NCI-H187 (cell line): ENCODE data around the gene ARHGAP18.
A peak's percentile ranks its signal among the peaks of the same experiment; 100 is the strongest.

Experiments
- DNase-seq, 2 experiments: peaks; one replicate each; lab custom pipeline; 2025; lab: John Stamatoyannopoulos, UW

Gene ARHGAP18

DNA sequence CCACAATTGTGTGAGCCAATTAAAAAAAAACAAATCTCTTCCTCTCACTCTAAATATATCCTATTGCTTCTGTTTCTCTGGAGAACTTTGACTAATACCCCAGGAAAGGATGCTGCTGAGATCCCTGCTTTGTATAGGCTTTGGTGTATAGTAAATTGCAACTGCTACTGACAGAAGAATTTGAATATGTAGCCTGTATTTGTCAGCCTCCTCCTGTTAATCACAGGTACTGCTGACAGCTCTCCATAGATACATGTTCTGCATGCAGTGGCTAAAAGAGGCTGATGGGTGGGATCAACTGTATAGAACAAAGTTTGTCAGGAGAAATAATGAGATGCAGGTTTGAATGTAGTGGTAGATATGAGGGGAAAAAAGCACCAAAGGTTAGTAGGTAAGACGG, 95.0 kb downstream of the ARHGAP18 start:
- DNase-seq, result no peak

DNA sequence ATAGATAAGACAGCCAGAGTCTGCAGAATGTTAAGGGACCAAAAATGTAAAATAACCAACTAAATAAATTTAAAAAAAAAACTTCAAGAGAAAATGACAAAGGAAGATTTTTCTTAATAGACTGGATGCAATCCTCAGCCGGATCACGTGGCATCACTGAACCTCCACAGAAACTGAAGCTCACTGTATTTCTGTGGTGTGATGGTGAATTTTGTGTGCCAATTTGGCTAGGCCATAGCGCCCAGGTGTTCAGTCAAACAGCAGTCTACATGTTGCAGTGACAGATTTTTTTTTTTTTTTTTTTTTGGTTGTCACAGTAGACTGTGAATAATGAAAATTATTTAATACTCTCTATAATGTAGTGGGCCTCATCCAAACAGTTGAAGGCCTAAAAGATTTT, 95.5 kb downstream of the ARHGAP18 start:
- DNase-seq, result no peak

DNA sequence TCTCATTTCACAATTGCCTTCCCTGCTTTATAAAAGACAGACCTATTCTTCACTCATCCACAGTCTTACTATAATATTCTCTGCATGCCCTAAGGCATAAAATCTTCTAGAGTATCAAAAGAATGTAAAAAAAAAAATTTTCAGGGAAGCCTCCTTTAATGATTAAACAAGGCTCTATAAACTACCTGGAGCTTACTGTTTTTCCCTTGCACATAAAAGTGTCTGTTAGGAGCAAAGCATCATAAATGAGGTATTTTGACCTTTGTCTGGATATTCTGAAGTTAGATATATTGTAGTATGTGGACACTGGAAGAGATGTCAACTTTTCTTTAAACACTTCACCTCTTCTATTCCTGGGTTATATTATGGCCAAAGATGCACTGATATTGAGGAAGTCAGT, 97.5 kb downstream of the ARHGAP18 start:
- DNase-seq, result no peak

DNA sequence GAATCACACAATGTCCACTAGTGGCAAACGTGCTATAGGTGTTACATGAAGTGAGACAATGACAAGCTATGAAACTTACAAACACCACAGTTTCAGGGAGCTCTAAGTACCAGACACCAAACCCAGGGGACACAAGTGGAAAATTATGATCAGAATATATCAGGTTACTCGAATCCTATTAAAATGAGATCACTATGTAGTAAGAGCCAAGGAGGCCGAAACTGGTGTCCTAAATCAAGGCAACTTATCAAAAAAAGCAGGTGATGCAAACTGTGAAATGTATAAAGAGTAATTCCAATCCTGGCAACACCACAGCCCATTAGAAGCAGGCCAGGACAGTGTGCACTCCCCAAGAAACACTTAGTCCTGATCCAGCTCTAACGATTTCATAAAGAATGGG, 100.3 kb downstream of the ARHGAP18 start:
- DNase-seq, result no peak

DNA sequence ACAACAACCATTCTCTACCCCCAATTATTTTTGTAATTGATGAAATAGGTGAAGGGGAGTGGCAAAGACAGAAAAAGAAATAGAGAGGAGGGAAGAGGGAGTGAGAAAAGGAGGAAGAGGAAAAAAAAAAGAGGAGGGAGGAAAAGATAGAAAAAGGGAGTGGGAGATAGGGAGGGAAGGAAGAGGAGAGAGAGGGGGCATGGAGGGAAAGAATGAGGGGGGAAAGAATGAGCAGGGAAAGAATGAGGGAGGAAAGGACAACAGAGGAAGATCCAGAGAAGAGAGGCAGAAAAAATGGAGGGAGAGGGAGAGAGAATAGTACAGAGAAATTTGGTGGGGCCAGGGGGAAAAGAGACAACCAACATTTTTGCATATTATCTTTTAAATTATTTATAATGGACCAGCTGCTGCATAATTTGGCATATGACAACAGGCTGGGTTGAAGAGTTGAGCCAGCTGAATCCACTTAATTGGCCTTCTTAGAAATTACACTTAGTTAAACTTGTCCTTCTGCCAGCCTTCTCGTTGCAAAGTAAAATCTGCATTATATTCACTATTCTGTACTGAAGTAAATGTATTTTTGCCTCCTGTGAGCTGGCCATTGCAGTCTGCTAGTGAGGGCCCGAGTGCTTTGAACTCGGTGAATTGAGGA, 101.0 kb downstream of the ARHGAP18 start:
- DNase-seq, result no peak

DNA sequence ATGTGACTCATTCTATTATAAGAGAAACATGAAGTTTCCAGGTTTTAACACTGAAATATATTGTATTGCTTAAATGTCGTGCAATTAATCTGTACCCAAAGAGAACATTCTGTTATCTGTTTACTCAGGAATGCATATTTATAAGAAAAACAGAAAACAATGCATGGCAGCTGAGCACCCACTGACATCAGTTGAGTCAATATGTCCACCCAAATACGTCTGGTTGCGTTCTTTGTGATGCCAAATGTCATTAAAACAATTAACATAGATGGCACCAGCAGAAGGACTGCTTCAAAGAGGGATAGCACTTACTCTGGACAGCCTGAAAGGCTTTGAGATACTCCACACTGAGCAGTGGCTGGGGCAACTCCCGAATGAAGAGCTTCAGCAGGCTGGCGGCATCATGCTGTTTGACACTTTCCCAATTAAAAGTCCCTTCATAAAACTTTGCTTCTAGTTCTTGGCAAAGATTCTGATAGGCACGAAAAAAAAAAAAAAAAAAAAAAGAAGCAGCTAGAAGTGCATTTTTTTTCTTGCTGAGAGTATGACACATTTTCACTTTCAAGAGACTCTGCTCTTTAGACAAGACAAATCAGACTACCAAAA, 102.3 kb downstream of the ARHGAP18 start:
- no peak for DNase-seq

DNA sequence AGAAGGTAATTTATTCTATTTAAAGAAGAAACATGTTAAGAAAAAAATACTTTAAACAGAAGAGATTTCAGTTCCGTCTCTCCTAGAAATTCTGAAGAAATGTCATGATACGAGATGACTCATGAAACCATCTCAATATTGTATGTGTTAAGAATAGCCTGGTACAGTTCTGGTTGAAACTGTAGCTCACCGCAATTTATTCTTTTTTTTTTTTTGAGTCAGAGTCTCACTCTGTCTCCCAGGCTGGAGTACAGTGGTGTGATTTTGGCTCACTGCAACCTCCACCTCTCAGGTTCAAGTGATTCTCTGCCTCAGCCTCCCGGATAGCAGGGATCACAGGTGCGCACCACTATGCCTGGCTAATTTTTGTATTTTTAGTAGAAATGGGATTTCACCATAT, 103.3 kb downstream of the ARHGAP18 start:
- no peak for DNase-seq

DNA sequence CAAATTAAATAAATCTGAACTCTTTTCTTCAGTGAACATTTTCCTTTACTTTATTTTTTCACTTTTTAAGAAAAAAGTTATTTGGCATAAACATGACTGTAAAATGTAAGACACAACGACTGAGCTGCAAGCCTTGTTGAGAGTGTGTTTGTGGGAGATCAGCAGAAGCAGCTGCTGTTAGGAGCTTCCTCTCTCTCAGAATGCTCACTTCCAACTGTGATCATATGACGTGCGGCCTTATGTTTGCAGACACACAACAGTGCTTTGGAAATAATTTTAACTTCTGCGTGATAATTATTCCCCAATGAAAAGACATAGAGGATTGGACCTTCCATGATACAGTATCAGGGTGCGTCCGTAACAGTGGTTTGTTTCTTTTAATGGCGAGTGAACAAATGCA, 104.0 kb downstream of the ARHGAP18 start:
- no peak for DNase-seq

DNA sequence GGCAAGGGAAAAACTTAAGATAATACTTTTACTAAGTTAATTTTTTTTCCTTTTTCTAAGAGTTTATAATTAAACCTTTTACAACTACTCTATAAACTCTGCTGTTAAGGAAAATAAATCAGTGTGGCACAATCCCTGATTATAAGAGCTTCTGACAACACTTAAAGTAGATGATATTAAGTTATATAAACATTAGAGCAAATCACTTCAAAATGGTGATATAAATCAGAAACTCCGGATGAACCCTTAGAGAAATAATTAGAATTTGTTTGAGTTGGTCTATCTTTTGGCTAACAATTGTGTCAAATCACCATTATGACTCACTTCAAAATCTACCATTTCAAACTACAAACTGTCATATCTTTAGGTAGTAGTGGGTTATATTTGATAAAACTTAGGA, 104.9 kb downstream of the ARHGAP18 start:
- no peak for DNase-seq

DNA sequence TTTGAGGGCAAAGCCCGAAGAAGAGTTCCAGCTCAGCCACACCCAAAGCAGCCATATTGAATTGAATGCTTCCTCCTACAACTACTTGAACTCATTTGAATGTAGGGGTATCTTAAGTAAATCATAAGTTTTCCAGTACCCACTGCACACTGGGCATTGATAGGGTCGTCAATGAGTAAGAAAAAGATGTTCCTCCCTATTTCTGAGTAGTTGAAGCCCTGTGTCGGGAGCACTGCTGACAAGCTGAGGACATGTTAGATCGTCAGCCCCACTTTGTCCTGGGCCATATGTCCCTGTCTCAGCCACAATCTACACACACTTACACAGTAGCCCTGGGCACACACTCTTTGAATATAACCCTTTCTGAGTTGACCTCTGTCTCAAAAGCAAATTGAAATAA, 105.7 kb downstream of the ARHGAP18 start:
- DNase-seq, result no peak

DNA sequence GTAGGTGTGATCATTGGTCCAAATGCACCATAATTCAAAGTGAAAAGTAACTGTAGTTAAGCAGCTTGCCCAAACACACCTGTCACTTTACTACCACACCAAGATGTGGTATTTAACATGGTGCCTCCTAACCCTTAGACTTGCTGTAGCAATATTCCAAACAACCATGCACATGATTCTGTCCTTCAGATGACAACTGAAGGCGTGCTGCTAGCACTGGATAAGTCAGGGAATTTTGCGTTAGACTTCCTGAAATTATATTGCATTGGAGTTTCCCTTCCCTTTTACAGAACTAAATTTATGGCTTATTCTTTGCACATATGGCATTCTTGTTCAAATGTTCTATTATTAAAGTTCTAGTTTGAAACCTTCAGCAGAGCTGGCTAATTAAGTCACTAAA, 106.2 kb downstream of the ARHGAP18 start:
- DNase-seq, result no peak

DNA sequence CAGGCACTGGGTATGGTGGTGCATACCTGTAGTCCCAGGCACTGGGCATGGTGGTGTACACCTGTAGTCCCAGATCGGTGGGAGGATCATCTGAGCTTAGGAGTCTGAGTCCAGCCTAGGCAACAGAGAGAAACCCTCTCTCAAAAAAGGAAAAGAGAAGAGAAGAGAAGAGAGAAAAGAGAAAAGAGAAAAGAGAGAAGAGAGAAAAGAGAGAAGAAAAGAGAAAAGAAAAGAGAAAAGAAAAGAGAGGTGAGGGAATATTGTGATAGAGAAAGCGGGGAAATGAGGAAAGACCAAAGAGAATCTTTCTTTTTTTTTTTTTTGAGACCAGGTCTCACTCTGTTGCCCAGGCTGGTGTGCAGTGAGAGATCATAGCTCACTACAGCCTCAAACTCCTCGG, 108.7 kb downstream of the ARHGAP18 start:
- no peak for DNase-seq

DNA sequence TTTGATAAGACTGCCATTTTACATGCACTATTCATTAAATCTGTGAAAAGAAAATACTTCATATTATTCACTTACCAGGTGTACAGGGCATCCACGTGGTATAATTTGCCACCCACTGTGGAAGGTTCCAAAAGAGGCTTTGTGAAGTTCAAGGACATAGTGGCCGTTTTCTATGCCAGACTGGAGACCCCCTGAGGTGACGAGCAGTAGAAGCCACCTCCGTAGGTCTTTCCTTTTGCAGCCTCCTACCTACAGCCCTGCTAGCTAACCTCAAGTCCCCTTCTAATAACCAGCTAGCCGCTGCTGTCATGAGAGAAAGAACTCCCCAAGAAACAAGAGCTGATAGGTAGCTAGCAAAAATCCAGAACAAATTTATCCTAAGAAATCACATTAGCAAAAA, 110.5 kb downstream of the ARHGAP18 start:
- DNase-seq, result no peak

DNA sequence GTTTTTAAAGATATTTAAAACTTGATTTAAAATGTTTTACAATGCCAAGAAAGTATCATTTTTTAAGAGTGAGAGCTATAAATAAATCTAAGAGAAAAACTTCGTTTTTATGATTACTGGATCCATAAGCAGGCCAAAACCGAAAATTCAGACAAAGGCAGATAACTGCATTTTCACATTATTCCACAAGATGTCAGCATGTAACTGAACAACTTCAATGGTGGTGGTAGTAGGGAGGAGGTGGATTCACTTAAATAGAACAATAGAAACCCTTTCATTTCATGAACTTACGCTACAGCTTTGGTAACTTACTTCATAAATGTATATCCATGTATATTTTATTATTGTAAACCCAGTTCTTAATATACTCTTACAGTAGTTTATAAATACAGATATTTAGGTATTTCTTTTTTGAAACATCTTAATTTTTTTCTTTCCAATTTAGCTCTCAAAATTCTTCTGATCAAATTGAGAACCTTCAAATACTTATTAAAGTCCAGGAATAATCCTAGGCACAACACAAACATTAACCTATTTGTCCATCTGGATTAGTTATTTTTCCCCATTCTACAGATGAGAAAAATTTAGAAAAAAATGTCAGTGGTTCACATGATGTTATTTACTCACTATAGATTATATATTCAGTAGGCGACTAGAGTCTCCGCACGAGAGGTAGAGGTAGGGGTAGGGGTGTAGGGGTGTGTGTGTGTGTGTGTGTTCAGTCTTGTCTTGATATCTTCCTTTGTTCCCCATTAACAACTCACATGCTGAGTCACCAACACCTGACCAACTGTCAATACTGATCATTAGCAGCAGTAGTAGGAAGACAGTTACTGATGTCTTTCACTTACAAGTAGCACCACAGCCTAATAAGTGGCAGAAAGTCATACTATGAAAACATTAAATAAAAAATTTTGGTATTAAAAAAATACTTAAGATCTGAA, 111.5 kb downstream of the ARHGAP18 start:
- DNase-seq, result peak in 1 of 2 experiments; percentile 6

DNA sequence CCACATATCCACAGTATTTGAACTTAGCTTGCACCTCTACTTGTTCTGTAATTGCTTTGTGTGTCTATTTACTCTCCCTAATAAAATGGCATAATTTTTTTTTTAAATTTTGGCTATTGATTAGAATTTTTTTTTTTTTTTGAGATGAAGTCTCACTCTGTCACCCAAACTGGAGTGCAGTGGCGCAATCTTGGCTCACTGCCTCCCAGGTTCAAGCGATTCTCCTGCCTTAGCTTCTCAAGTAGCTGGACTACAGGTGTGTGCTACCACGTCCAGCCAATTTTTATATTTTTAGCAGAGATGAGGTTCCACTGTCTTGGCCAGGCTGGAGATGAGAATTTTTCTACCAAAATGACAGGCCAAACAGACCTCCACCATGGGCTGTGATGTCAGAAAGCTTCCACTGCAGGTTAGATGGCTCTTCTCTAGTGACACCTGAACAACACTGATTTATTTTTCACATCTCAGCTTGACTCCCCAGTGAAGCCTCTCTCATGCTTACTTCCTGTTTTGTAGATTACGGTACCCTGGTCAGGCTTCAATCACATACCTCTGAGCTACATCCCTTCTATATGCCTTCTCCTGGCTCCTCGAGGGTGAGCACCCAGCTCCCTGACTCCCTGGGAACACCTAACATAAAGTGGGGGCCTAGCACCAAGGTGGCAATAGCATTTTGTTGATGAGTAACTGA, 112.8 kb downstream of the ARHGAP18 start:
- no peak for DNase-seq

DNA sequence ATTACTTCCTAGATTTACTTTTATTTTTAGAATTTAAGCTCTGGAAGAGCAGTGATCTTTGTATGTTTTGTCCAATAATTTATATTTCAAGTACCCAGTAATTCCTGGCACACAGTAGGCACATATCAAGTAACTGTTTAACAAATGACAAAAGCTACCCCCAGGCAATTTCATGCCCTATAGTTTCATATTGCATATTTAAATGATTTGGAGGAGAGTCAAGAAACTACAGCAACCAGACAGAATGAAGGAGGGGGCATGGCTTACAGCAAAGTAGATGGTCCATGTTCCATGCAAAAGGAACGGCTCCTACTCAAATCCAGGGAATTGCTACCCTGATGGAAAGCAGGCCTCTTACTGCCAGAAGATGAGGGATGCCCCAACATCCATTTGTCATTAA, 113.5 kb downstream of the ARHGAP18 start:
- no peak for DNase-seq

DNA sequence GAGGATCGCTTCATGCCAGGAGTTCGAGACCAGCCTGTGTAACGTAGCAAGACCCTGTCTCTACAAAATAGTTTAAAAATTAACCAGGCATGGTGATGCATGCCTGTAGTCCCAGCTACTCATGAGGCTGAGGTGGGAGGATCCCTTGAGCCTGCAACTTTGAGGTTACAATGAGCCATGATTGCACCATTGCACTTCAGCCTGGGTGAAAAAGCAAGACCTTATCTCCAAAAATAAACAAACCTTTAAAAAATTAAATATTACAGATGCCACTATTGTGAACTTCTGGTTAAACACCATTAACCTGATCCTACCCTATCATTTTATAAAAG, 116.8 kb downstream of the ARHGAP18 start:
- DNase-seq, result no peak

DNA sequence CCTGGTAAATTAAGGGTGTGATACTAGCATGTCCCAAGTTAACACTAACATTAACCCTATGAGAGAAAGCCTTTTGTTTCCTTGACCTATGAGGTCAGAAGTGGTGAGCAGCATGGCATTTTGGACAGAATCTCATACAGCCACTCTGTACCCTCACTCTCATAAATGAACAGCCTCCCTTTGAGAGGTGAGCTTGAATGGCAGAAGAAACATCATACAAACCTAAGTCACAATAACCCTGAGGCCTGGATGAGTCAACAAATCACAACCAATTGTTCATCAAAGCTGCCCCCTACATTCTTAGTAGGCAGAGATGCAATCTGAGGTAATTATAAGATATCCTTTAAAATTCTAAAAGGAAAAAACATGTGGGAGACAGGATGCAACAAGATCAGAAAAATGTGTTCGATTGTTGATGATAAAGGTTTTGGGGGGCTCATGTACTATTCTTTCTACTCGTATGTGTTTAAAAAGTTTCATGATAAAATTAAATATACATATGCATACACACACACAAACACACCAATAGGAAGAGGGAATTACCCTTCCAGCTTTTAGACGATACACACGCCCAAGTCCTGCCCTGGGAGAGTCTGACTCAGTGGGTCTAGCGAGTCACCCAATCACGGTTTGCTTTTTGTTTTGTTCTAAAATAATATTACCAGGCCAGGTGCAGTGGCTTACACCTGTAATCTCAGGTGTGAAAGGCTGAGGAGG, 117.3 kb downstream of the ARHGAP18 start:
- DNase-seq, result no peak

DNA sequence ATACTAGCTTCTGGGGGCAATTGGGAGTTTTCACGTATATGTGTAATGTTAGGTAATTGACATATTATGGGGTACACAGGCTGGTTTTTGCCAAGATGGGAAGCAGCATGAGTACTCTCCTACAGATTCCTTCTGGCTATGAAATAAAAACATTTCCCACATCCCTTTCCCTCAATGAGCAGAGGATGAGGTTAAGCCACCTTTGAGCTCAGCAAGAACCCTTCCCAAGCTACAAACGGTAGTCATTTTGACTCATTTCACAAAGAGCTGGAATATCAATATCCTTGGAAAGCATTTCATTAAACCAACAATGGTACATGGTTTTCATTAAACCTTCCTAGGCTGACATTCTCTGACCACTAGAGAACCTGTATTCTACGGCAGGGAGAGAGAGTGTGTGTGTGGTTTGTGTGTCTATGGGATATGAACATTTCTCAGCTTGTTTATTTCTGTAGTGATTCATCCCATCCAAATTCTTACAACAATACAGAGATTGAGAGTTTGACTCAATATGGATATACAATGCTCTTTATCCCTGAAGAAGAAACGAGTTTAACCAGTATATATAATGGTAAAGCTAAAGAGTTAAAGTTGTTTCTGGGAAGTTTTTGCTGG, 119.5 kb downstream of the ARHGAP18 start:
- DNase-seq, result no peak

DNA sequence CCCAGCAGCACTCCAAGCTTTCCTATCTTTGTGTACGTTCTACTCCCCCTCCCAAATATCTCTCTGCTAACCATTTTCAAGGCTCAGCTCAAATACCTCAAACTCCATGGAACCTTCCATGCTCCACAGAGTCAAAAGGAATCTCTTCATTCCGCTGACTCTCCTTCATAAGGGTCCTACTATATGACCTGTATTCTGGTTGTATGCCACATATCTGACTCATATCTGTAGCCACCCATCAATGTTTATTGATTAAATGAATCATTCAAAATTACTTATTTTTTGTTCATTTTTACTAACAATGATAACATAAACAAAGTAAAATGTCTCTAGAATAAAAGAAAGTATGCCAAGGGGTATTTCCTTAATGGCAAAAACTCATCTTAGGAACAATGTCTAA, 123.2 kb downstream of the ARHGAP18 start:
- DNase-seq, result no peak

DNA sequence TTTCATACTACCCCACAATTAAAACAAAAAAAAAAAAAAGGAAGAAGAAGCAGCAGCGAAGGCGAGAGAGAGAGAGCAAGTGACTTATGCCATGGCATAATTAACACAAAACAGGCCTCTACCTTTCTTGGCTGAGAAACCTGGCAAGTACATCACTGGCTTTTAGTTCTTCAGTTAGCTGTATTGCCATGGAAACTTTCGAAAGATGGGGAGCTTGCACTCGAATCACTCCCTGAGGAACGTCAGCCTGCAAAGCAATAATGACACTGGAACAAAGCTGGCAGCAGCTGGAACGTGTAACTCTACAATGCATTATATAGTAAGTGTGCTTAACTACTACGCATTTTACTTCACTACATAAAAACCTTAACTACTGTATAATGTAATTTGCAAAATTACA, 126.1 kb downstream of the ARHGAP18 start:
- no peak for DNase-seq

DNA sequence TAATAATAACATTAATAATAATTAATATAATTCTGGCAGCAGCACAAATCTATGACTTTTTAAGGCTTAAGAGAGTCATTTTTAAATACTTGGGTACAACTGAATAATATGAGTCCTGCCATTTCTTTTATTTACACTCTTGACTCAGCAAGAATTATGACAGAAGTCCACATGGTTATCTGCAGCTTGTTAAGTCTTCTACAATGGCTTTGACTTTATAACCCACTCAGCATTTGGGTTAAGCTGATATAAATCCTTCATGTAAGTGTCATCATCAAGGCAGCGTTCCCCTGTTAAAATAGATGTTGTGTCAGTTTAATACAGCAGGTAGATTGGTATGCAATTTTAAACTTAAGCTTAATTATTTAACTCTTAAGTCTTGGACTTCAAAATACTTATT, 131.7 kb downstream of the ARHGAP18 start:
- no peak for DNase-seq
